Chondrocyte (in vitro differentiated cells): ENCODE data around the gene NKRF. TPM values are rescaled to one million over a fixed set of nuclear protein-coding genes. Genes with fewer than 3 reads are reported as not detected.

Experiments used
- DNase-seq: peaks from one replicate; pipeline ENCODE4 v3.0.0; 2021; ENCODE audit warnings: mixed read lengths, low spot score
- H3K27ac Mint-ChIP-seq: one replicate; pipeline ENCODE4 v1.8.0; 2021; ENCODE audit warnings: mild to moderate bottlenecking, moderate library complexity, mixed read lengths; ENCODE audit not compliant: unreplicated experiment
- H3K27me3 Mint-ChIP-seq: 2 replicates; pipeline ENCODE4 v1.8.0; 2021; ENCODE audit warnings: low read depth, mixed read lengths
- H3K36me3 Mint-ChIP-seq: 2 replicates; pipeline ENCODE4 v1.8.0; 2021; ENCODE audit warnings: low read depth, mixed read lengths
- H3K4me1 Mint-ChIP-seq: 2 replicates; pipeline ENCODE4 v1.8.0; 2021; ENCODE audit warnings: low read depth, mild to moderate bottlenecking, mixed read lengths
- H3K4me3 Mint-ChIP-seq: one replicate; pipeline ENCODE4 v1.8.0; 2021; ENCODE audit warnings: mild to moderate bottlenecking, moderate library complexity, mixed read lengths; ENCODE audit not compliant: unreplicated experiment
- H3K9me3 Mint-ChIP-seq: 2 replicates; pipeline ENCODE4 v1.8.0; 2021; ENCODE audit warnings: low read depth, mixed read lengths
- CTCF ChIP-seq: fragments of 200-600 bp; sonication (generic); IDR thresholded peaks from 2 replicates; pipeline ENCODE4 v1.5.0; 2021; ENCODE audit warnings: antibody characterized with exemption, mild to moderate bottlenecking, moderate library complexity
- total RNA-seq: library from RNA; stranded (reverse); gene quantifications from 3 replicates; pipeline ENCODE4 v1.2.1, GENCODE V29; 2021

The NKRF gene
- total RNA-seq, 1 donor from 2014 or later, result 8.0 TPM

- no peak for TF ChIP-seq CTCF
- DNase-seq, result no peak
- no peaks in the 10 kb centered on the region for H3K9me3 Mint-ChIP-seq
- no peak overlapping the region for H3K4me3 Mint-ChIP-seq
- no peak overlapping the region for H3K27ac Mint-ChIP-seq
- H3K36me3 Mint-ChIP-seq, result peaks cover 4% of the 10 kb centered on the region
- H3K27me3 Mint-ChIP-seq, result no peaks in the 10 kb centered on the region
- H3K4me1 Mint-ChIP-seq, result peaks cover 15% of the 10 kb centered on the region
These were observed 18.2 kb upstream of the NKRF start for GRCh38 chrX:119624417-119624816.

DNA sequence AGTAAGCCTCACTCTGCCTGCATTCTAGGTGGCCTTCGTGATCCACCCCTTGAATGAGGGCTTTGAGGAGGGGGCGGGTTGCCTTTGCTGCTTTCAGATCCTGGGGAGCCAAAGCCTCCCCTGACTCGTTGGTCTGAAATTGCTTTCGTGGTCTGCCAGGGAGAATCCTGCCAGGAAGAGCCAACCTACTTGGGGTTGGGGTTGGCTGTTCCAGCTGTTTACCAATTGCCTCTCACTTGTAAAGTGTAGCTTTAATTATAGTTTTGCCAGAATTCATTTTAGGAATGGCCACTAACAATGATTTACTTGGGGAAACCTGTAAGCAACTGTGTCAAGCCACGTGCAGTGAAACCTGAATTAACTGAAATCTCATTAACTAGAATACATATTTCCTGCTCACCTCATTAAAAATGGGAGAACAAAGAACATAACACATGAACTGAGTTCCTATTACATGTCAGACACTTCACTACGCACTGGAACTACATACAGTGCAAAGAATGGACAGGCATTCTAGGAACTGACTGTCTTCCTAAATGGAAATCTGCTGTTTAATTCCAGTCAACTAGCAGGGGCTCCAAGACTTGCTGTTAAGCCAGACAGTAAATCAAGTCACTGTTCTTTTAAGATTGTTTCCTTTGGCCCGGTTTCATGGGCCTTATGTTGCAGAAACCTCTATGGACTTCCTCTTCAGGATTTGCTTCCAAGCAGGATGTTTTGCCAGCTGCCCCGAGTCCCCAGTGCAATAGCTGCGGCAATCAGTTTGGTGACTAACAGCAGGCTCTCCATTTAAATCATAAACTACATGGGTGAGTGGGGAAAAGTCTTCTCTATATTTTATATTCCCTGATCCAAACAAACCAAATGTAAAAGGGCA, 16.4 kb upstream of the NKRF start:
- no peak for TF ChIP-seq CTCF
- no peak for DNase-seq
- H3K27me3 Mint-ChIP-seq, result no peaks in the 10 kb centered on the region
- H3K27ac Mint-ChIP-seq, result peak overlapping the region; percentile 55
- no peaks in the 10 kb centered on the region for H3K9me3 Mint-ChIP-seq
- H3K4me1 Mint-ChIP-seq, result peaks cover 15% of the 10 kb centered on the region
- peaks cover 4% of the 10 kb centered on the region for H3K36me3 Mint-ChIP-seq
- H3K4me3 Mint-ChIP-seq, result no peak overlapping the region

- peaks cover 4% of the 10 kb centered on the region for H3K9me3 Mint-ChIP-seq
- no peak overlapping the region for H3K4me3 Mint-ChIP-seq
- peaks cover 4% of the 10 kb centered on the region for H3K36me3 Mint-ChIP-seq
- H3K4me1 Mint-ChIP-seq, result peaks cover 15% of the 10 kb centered on the region
- no peak for DNase-seq
- TF ChIP-seq CTCF, result no peak
- H3K27me3 Mint-ChIP-seq, result no peaks in the 10 kb centered on the region
- H3K27ac Mint-ChIP-seq, result no peak overlapping the region
These were observed 12.2 kb upstream of the NKRF start for GRCh38 chrX:119618439-119618838.

DNA sequence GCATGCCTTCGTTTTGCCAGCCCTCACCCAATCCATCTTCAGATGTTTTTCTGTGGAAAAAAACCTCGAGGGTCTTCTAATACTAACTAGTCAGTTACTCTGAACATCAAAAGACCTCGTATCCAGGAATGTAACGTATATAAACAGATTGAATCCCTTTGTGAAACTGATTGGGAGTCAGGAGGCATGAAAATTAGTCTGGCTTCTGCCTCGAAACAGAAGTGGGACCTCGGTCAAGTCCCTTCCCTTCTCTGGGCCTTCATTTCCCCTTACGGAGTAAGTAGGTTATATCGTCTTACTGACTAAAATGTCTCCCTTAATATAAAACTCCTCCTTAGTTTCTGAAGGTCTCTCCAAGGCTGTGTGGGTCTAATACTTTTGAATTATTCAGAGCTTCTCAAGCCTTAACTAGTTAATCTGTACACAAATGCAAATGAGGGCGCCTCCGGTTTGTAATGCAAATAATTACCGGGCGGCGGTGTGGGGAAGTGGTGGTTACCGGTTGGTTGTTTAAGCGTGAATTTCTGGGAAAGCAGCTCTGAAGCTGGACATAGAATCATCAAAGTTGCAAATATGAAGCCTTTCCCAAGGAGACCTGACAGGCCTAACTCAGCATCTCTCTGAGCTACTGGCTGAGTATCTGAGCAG, 11.4 kb upstream of the NKRF start:
- TF ChIP-seq CTCF, result no peak
- H3K4me3 Mint-ChIP-seq, result no peak overlapping the region
- H3K27ac Mint-ChIP-seq, result no peak overlapping the region
- H3K36me3 Mint-ChIP-seq, result peaks cover 4% of the 10 kb centered on the region
- peaks cover 4% of the 10 kb centered on the region for H3K9me3 Mint-ChIP-seq
- H3K27me3 Mint-ChIP-seq, result no peaks in the 10 kb centered on the region
- H3K4me1 Mint-ChIP-seq, result peaks cover 9% of the 10 kb centered on the region
- no peak for DNase-seq

DNA sequence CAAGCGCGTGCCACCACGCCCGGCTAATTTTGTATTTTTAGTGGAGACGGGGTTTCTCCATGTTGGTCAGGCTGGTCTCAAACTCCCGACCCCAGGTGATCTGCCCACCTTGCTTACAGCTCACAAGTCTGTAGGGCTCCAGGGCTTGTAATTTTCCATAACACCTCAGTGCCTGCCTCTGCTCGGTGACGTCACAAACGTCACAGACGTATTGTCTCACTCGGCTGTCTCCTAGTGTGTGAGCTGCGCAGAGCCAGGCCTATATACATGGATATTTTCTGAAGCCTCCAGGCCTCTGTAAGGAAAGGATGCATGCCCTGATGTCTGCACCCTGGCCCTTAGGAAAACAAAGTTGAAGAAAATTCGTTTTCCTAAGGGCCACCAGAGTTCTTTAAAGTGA, 8.6 kb upstream of the NKRF start:
- no peak for TF ChIP-seq CTCF
- no peak overlapping the region for H3K27ac Mint-ChIP-seq
- H3K9me3 Mint-ChIP-seq, result peaks cover 7% of the 10 kb centered on the region
- no peak overlapping the region for H3K4me3 Mint-ChIP-seq
- no peaks in the 10 kb centered on the region for H3K4me1 Mint-ChIP-seq
- no peak for DNase-seq
- no peaks in the 10 kb centered on the region for H3K27me3 Mint-ChIP-seq
- peaks cover 4% of the 10 kb centered on the region for H3K36me3 Mint-ChIP-seq
